Measurements from ENCODE around the gene MARCHF3. TPM values are rescaled to one million over a fixed set of nuclear protein-coding genes. Genes with fewer than 3 reads are reported as not detected.

The MARCHF3 gene
- total RNA-seq, 2 experiments from 2014 or later = 5.4 to 7.0 TPM

DNA sequence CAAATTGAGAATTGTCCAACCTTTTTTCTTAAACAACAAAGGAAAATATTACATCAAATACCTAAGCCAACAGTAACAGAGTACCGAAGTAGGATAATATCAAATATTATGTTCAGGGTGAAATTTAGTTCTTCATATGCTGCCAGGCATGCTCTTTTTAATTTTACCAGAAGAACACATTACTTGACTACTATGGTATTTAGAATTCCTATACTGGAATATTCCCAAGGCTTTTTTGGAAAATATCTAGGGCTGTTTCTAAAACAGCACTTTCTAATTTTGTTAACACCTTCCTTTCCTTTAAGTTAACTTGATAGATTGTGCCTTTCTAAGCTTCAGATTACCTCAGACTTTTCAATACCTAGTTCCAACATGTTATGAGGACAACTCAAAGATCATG, 48.7 kb downstream of the MARCHF3 start:
- no peak overlapping the region for H2AFZ ChIP-seq (ENCODE audit: low read length)
- H3K4me2 ChIP-seq (ENCODE audit: low read length) = no peak overlapping the region
- H3K36me3 ChIP-seq (ENCODE audit: insufficient read depth, low read length) = no peaks in the 10 kb centered on the region; the same call in 1 of the 2 replicates
- intact Hi-C loops (cut with micrococcal nuclease; ENCODE audit: unreplicated experiment) = no loop called here
- no peak overlapping the region for H3K27ac ChIP-seq (ENCODE audit: low read depth, low read length, poor library complexity, severe bottlenecking)
- BruUV-seq (replicated peaks) = no TSS peak
- TF ChIP-seq, protein P1, sequence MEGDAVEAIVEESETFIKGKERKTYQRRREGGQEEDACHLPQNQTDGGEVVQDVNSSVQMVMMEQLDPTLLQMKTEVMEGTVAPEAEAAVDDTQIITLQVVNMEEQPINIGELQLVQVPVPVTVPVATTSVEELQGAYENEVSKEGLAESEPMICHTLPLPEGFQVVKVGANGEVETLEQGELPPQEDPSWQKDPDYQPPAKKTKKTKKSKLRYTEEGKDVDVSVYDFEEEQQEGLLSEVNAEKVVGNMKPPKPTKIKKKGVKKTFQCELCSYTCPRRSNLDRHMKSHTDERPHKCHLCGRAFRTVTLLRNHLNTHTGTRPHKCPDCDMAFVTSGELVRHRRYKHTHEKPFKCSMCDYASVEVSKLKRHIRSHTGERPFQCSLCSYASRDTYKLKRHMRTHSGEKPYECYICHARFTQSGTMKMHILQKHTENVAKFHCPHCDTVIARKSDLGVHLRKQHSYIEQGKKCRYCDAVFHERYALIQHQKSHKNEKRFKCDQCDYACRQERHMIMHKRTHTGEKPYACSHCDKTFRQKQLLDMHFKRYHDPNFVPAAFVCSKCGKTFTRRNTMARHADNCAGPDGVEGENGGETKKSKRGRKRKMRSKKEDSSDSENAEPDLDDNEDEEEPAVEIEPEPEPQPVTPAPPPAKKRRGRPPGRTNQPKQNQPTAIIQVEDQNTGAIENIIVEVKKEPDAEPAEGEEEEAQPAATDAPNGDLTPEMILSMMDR (conservative IDR thresholded peaks at IDR 0.05; ENCODE audit: low read length) = no peak
- no peak for TF ChIP-seq EZH2phosphoT487 (IDR thresholded peaks at IDR 0.05; ENCODE audit: borderline replicate concordance, low read depth, low read length)
- H3K4me1 ChIP-seq (ENCODE audit: insufficient read depth, low read length, poor library complexity, severe bottlenecking) = peaks cover 43% of the 10 kb centered on the region
- no peaks in the 10 kb centered on the region for H3K9me2 ChIP-seq (ENCODE audit: insufficient read depth, low read length)
- no peaks in the 10 kb centered on the region for H3K9me3 ChIP-seq (ENCODE audit: low read length)
- no peak for DNase-seq (ENCODE audit: low spot score)
- CTCF ChIA-PET (ENCODE audit: unreplicated experiment) = no interaction called here
- POLR2A ChIA-PET = interaction anchor here (1.1 kb wide), 1 partner anchor 203 kb away, joined by 3 read pairs; no protein-coding TSS in a partner anchor
- peaks cover 11% of the 10 kb centered on the region; the same call in 1 of the 2 replicates for H3K79me2 ChIP-seq (ENCODE audit: insufficient read depth, low read depth, low read length)
- no peaks in the 10 kb centered on the region for H4K20me1 ChIP-seq (ENCODE audit: insufficient read depth, low read length)
- no peak overlapping the region for H3K4me3 ChIP-seq (ENCODE audit: low read depth, low read length, poor library complexity, severe bottlenecking)

DNA sequence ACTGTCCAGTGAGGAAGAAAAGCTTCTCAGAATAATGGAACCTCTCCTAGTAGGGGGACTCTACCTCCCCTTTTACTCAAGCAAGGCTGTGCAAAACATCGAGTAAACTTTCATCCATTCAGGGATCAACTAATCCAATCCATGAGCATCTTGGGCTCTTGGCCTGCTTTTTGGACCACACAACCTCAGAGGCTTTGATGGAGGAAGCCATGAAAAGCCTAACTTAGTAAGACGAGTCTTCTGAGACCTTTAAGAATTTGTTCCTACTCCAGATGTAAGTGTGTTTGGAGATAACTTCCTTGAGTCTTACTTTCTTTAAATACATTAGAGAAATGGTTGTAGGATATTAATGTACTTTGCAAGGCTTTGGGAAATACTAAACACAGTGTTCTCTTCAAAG, 49.1 kb downstream of the MARCHF3 start:
- Histone ChIP-seq H3K27ac (ENCODE audit: low read depth, low read length, poor library complexity, severe bottlenecking) (no peak overlapping the region), H3K79me2 (ENCODE audit: insufficient read depth, low read depth, low read length) (peaks cover 7% of the 10 kb centered on the region; the same call in 1 of the 2 replicates), H3K9me2 (ENCODE audit: insufficient read depth, low read length) (no peaks in the 10 kb centered on the region), H3K4me3 (ENCODE audit: low read depth, low read length, poor library complexity, severe bottlenecking) (no peak overlapping the region), H3K4me2 (ENCODE audit: low read length) (no peak overlapping the region), H3K9me3 (ENCODE audit: low read length) (no peaks in the 10 kb centered on the region), H3K36me3 (ENCODE audit: insufficient read depth, low read length) (no peaks in the 10 kb centered on the region), H3K4me1 (ENCODE audit: insufficient read depth, low read length, poor library complexity, severe bottlenecking) (peaks cover 44% of the 10 kb centered on the region), H4K20me1 (ENCODE audit: insufficient read depth, low read length) (no peaks in the 10 kb centered on the region), H2AFZ (ENCODE audit: low read length) (no peak overlapping the region)
- no TSS peak for BruUV-seq (replicated peaks)
- intact Hi-C loops (cut with micrococcal nuclease; ENCODE audit: unreplicated experiment) = no loop called here
- CTCF ChIA-PET (ENCODE audit: unreplicated experiment) = no interaction called here
- no peak for DNase-seq (ENCODE audit: low spot score)
- TF ChIP-seq EZH2phosphoT487 (IDR thresholded peaks at IDR 0.05; ENCODE audit: borderline replicate concordance, low read depth, low read length) = no peak
- TF ChIP-seq, protein P1 (conservative IDR thresholded peaks at IDR 0.05; ENCODE audit: low read length) = no peak
- POLR2A ChIA-PET = interaction anchor here (1.1 kb wide), 1 partner anchor 203 kb away, joined by 3 read pairs; no protein-coding TSS in a partner anchor

DNA sequence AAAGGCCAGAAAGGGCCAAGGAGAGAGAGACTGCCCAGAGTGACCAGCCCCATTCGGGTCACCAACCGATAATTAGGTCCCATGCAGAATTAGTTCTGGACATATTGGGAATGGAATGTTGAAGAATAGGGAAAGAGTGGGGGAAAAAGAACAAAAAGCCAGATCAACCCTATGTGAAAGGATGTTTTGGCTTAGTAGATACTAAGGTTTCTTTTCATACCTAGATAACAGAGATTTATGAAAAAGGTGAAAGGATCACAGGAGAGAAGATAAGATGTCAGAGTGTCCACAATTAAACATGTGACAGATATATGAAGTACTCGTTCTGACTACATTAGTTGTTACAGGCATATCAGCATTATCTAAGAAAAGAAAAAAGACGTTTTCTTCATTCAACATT, 52.1 kb downstream of the MARCHF3 start:
- BruUV-seq (replicated peaks) = no TSS peak
- intact Hi-C loops (cut with micrococcal nuclease; ENCODE audit: unreplicated experiment) = no loop called here
- CTCF ChIA-PET (ENCODE audit: unreplicated experiment) = no interaction called here
- H3K9me2 ChIP-seq (ENCODE audit: insufficient read depth, low read length) = no peaks in the 10 kb centered on the region
- H3K4me1 ChIP-seq (ENCODE audit: insufficient read depth, low read length, poor library complexity, severe bottlenecking) = peaks cover 47% of the 10 kb centered on the region
- no peak for TF ChIP-seq EZH2phosphoT487 (IDR thresholded peaks at IDR 0.05; ENCODE audit: borderline replicate concordance, low read depth, low read length)
- TF ChIP-seq, protein P1 (conservative IDR thresholded peaks at IDR 0.05; ENCODE audit: low read length) = no peak
- H2AFZ ChIP-seq (ENCODE audit: low read length) = no peak overlapping the region
- H3K4me3 ChIP-seq (ENCODE audit: low read depth, low read length, poor library complexity, severe bottlenecking) = no peak overlapping the region
- no peaks in the 10 kb centered on the region for H3K9me3 ChIP-seq (ENCODE audit: low read length)
- H3K4me2 ChIP-seq (ENCODE audit: low read length) = no peak overlapping the region
- no peak overlapping the region for H3K27ac ChIP-seq (ENCODE audit: low read depth, low read length, poor library complexity, severe bottlenecking)
- no peak for DNase-seq (ENCODE audit: low spot score)
- peaks cover 8% of the 10 kb centered on the region; the same call in 1 of the 2 replicates for H3K79me2 ChIP-seq (ENCODE audit: insufficient read depth, low read depth, low read length)
- no peaks in the 10 kb centered on the region for H4K20me1 ChIP-seq (ENCODE audit: insufficient read depth, low read length)
- no peaks in the 10 kb centered on the region for H3K36me3 ChIP-seq (ENCODE audit: insufficient read depth, low read length)
- POLR2A ChIA-PET = interaction anchor here (0.7 kb wide), 1 partner anchor 13 kb away, joined by 3 read pairs; no protein-coding TSS in a partner anchor
